8988T (cell line): ENCODE measurements around the gene SEC22C.

ENCODE experiments used
- DNase-seq: peaks from one replicate; pipeline ENCODE4 v3.0.0; 2011

The SEC22C gene

GRCh38 chr3:42533161-42533897 is 48.4 kb downstream of the SEC22C start:
- no peak for DNase-seq

- DNase-seq, result no peak
Measured at GRCh38 chr3:42532229-42532628, 49.5 kb downstream of the SEC22C start.

GRCh38 chr3:42531470-42531869 is 50.3 kb downstream of the SEC22C start:
- no peak for DNase-seq

- no peak for DNase-seq
Measured at GRCh38 chr3:42530073-42530472, 51.7 kb downstream of the SEC22C start.

DNA sequence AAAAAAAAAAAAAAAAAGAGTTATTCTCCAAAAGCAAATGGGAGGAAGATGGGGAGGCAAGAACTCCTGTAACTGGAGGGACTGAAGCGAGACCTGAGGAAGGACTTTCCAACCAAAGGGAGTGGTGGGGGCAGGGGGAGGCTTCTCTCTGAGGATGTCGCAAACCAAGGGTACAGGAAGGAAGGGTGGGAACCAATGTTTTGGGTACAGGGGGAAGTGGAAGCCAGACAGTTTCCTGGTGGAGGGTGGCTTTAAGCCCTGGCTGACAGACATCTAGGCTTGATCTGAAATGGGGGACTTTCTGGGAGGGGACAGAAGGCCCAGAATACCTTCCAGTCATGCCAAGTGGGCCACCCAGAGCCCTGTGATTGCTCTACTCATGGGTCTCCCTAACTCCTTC is 52.3 kb downstream of the SEC22C start:
- no peak for DNase-seq

DNA sequence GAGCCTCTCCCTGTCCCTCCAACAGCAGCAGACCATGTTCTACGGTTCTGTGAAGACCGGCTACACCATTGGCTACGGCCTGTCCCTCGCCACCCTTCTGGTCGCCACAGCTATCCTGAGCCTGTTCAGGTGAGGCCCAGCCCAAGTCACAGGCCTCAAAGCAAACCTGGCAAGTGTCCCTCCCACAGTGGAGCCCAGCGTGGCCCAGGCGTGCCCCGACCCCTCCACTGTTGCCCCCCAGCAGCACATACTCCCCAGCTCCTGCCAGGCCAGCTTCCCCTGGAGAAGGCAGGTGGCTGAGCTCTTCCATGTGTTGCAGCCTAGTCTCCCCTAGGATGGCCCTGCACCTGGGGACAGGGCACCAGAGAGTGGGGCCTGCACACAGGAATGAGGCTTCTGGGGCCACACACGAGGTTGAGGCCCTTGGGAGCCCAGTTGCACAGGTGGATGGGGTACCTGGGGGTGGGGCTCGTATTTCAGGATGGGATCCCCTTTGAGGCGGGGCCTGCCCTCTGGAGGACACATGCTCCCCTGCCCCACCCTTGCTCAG is 54.3 kb downstream of the SEC22C start:
- DNase-seq, result no peak

- DNase-seq, result no peak
Measured at GRCh38 chr3:42526616-42527367, 55.0 kb downstream of the SEC22C start.

DNA sequence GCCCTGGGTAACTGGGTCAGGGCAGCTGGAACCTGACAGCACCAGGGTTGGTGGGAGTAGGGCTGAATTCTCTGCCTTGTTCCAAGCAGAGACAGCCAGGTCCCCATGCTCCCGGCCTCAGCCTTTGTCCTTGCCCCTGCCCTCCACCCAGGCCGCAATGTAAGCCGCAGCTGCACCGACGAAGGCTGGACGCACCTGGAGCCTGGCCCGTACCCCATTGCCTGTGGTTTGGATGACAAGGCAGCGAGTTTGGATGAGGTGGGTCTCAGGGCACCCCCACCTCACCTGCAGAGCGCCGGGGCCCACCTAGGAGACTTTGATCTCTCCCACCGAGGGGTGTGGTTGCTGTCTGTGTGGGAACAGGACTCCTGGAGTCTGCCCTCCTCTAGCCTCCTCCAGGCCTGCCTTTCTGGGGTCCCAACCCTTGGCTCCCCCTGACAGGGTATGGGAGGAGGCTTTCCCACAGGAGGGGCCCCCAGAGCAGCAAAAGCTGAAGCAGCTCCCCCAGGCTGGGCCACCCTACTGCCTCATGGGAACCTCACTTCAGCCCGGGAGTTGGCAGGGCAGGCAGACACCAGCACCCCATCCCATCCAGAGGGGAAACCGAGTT is 55.9 kb downstream of the SEC22C start:
- DNase-seq, result no peak

DNA sequence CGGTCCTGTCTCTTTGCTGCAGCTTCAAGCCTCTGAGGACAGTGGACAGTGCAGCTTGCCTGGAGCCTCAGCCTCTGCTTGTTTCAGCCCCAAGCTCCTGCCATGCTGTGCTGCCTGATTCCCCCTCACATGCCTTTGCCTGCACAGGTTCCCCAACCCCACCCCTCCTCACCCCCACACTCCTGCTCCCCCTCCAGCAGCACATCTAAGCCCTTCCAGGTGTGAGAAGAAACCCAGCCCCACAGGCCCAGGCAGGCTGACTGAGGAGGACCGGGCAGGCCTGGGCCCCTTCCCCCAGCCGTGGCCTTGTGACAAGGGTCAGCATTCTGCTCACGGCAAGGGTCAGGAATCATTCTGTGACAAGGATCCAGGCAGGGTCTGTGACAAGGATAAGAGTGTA is 56.6 kb downstream of the SEC22C start:
- no peak for DNase-seq

- no peak for DNase-seq
Measured at GRCh38 chr3:42524751-42525150, 57.0 kb downstream of the SEC22C start.

DNA sequence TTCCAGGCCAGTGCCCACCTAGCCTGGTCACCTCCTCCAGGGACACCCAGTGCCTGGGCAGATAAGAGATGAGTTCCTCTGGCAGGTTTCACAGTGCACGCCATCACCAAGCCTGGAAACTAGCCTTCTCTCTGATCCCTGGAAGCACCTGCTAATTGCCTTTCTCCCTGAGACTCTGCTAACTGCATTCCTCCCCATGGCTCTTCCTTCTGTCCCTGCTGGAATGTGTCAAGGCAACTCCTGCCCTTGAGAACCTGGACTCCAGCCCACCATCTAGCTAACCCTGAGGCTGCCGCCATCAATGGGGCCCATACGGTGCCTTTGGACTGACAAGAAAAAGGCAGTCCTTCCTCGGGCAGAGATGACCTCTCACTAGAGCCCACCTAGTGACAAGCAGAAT is 60.9 kb downstream of the SEC22C start:
- no peak for DNase-seq

DNA sequence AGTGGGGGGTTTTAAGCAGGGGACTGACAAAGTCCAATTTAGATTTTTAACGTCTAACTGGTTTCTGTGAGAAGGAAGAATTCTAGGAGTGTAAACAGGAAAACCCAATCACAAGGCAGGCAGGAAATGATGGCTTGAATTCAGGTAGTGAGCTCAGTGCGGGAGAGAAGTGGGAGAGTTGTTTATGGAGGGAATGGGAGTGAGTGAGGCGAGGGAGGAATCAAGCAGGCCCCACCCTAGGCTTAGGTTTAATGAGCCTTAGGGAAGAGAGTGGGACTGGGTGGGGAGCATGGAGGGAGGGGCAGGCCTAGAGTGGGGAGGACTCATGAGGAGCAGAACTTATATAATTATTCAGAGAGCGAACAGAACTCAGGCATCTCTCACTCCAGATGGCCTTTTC is 61.4 kb downstream of the SEC22C start:
- DNase-seq, result no peak

DNA sequence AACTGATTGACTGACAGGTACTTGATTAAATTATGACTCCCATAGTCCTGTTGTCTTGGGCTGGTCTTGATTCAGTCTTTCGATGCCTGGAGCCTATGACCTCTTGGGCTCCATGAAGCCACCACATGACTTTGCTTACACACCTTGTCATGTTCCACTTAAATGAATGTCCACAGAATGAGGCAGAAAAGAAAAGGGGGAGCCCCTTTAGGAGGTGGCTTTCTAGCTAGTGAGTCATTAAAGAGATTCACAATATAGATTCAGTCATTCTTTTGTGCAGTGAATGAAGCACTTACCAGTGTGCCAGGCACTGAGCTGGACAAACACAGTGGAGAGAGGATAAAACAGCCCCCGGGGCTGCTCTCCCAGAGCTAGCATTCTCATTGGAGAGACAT is 62.2 kb downstream of the SEC22C start:
- no peak for DNase-seq

DNA sequence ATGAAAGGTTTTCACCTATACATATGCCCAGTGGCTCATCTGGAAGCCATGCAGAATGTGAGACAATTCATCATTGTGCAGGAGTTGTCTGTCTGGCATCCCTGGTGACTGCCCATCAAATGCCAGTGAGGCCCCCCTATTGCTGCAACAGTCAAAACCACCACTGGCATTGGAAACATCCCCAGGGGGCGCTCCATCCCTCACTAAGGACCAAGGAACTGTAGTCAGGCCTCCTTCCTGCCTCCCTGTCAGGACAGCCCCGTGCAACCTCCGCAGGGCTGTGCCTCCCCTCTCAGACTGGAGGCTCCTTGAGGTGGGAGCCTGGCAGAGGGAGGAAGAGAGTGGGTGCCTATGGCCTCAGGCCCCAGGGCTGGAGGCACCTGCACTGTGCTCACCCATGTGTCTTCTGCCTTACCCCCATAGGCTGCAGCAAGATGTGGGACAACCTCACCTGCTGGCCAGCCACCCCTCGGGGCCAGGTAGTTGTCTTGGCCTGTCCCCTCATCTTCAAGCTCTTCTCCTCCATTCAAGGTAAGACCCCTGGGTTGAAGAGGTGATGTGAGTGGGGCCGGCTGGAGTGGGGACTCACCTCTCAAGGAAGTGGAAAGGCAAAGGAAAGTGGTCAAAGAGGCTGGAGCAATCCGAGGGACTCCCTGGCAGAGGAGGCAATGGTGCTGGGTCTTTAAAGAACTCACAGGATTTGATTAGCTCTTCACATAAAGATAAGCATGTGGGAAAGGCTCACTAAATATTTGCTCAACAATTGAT is 62.8 kb downstream of the SEC22C start:
- no peak for DNase-seq

DNA sequence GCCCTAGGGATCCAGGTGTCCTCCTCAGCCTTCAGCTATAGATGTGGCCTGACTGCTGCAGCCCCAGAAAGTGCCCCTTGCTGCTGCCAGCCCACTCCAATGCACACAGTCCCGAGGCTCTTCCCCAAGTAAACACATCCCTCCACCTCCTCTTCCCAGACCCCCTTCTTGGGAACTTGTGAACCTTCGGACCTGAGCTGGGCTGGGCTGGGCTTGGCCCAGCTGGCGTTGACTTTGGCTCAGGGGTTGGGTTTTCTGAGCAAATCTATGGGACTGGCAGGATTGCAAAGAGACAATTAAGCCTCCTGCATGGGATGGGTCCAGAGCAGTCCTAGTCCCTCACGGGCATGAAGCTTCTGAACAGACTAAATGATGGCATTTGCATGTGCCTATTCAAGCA is 64.7 kb downstream of the SEC22C start:
- DNase-seq, result no peak

- no peak for DNase-seq
Measured at GRCh38 chr3:42516443-42516842, 65.3 kb downstream of the SEC22C start.

GRCh38 chr3:42515976-42516375 is 65.8 kb downstream of the SEC22C start:
- DNase-seq, result no peak

- DNase-seq, result no peak
Measured at GRCh38 chr3:42515391-42515916, 66.3 kb downstream of the SEC22C start.

- no peak for DNase-seq
Measured at GRCh38 chr3:42514876-42515275, 66.9 kb downstream of the SEC22C start.

GRCh38 chr3:42513521-42513920 is 68.2 kb downstream of the SEC22C start:
- no peak for DNase-seq

DNA sequence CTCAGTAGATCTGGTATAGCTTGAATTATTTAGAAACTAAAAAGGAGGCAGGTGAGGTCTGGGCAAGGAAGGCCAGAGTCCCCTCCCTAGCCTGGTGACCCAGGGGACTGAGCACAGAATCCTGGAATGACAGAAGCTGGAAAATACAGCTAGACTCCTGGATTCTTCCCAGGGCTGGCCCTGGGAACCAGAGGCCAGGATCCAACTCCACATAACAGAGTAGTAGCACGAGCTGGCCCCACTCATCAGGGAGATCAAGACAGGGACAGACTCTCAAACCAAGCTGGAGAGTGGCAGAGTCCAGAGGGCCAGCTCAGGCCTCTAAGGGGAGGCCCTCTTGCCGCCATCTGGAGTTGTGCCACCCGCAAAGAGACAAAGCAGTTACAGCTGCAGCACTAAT is 68.6 kb downstream of the SEC22C start:
- no peak for DNase-seq

DNA sequence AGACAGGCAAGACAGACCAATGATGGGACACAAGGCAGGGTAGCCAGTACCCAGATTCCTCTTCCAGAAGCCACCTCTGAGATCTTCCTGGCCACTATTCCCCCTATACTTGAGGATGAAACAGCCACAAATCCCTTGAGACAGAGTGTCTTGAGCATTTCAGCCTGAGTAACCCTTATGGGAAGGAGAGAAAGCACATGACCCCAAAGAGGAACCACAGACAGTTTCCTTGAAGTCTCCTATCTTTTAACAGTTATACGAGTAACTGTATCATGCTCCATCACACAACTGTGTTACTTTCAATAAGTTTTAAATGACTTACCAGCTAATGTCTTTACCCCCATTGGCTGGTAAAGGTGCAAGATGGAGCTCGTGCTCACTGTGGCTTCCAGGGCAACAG is 70.0 kb downstream of the SEC22C start:
- no peak for DNase-seq

GRCh38 chr3:42511201-42511600 is 70.6 kb downstream of the SEC22C start:
- DNase-seq, result no peak
